ENCODE measurements around the gene GRB10.
"Not testable (repeated sequence)": the region's sequence is repeated elsewhere in the genome, so short reads cannot be mapped to it uniquely, and the experiment has no call there.

The GRB10 gene

DNA sequence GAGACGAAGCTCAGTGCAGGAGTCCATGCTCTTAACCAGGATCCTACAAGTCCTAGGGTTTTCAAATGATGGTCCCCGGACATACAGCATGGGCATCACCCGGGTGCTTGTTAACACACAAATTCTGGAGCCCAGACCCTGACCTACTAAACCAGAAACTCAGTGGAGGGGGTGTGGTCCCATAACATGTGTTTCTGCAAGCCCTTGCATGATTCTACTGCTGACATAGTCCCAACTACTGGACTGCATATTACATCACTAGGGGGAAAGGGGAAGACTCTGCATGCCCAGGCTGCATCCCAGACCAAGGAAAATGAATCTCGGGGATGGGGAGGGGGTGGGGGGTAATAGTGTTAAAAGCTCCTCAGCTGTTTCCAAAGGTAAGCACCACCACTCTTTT lies 40.3 kb downstream of the GRB10 start:
- no peak for DNase-seq

DNA sequence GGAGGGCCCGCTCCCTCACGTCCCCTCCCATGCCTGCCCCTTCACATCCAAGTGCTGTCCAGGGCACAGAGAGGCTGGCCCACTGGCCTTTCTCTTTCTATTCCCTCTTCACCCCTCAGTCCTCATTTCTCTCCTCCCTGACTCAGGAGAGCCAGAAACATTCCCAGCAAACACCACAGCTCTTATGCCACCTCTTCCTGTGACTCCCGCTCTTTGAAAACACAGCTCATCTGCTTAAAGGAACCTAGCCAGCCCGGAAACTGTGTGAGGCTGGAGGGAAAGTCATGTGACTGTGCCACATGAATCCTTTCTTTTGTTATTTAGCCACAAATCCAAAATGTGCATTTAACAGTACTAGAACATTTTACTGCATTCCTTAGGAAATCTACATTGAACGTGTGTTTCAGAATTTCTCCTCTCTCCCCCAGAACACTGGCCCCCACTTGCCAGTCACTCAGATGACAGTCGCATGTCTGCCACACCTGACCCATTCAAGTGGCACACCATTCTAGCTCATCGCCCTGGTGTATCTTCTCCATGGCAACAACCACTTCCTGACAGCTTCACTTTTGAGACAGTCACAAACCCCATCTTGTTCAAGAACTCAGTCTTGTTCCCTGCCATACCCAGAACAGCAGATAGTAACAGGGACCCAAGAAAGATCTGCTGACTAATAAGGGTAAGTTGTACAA lies 42.8 kb downstream of the GRB10 start:
- no peak for DNase-seq

DNA sequence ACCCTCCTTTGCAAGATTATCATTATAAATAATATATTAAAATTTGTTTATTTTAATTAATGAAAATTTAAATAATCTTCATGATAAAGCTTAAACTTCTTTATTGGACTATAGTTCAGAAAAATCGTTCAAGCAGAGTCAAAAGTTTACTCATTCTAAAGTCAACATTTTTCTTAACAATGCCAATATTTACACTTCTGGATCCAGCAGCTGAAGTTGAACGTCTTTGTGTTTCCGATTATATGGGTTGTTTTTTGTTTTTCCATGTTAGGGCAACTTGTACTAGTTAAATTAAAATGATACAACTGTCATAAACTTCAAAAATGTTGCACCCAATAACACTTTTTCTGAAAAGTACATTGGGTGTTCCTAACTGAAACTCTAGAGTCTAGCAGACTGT lies 43.8 kb downstream of the GRB10 start:
- no peak for DNase-seq

DNA sequence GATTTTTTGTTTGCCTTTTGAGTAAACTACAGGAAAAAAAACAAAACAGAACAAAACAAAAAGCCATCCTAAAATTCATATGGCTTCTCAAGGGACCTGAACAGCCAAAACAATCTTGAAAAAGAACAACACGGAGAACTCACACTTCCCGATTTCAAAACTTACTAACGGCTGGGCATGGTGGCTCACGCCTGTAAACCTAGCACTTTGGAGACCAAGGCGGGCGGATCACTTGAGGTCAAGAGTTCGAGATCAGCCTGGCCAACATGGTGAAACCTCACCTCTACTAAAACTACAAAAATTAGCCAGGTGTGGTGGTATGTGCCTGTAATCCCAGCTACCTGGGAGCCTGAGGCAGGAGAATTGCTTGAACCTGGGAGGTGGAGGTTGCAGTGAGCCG lies 46.9 kb downstream of the GRB10 start:
- DNase-seq, result not testable (repeated sequence)

DNA sequence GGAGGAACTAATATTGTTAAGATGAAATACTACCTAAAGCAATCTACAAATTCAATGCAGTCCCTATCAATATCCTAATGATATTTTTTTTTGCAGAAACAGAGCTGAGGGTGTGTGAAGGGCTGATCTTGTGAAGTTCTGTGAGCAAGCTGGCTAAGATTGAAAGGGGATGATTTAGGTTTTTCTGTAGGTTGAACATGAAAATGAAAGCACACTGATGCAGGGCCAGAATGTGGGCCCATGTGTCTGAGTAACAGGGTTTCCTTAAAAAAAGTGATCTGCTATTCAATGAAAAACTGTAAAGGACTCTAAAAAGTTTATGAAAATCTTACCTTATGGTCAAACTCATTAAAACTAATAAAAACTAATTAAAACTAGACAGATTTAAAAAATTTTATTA lies 47.4 kb downstream of the GRB10 start:
- DNase-seq, result no peak

DNA sequence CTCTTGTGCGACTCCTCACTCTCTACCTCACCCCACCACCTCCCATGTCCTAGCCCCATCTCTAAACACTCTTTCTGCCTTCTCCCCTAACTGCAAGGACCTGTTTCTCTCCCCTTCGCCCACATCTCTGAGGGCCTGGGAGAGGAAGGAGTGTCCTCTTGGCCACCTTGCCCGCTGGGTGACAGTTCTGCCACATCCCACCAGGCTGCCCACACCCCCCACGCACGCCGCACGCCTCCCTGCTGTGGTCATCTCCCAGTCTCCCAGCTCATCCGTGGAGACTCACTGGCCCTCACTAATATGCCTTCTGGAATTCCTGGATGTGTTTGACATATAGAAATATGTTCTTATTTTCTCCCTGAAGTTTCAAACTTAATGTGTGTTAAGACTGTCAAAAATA lies 48.5 kb downstream of the GRB10 start:
- DNase-seq, result no peak

DNA sequence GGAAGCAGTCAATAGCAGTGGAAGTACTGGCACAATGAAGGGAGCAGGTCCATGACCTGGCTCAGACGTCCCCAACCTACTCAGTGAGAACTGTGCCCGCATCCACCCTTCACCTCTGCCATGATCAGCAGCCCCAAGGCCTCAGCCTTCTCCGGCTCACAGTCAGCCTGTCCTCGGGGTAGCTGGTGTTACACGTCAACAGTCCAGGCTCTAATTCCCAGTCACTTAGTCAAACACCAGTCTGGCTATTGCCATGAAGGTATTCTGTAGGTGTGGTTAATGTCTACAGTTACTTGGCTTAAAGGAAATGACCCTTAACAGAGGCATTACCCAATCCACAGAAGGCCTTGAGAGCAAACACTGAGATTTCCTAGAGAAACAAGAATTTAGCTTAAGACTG lies 49.1 kb downstream of the GRB10 start:
- no peak for DNase-seq

DNA sequence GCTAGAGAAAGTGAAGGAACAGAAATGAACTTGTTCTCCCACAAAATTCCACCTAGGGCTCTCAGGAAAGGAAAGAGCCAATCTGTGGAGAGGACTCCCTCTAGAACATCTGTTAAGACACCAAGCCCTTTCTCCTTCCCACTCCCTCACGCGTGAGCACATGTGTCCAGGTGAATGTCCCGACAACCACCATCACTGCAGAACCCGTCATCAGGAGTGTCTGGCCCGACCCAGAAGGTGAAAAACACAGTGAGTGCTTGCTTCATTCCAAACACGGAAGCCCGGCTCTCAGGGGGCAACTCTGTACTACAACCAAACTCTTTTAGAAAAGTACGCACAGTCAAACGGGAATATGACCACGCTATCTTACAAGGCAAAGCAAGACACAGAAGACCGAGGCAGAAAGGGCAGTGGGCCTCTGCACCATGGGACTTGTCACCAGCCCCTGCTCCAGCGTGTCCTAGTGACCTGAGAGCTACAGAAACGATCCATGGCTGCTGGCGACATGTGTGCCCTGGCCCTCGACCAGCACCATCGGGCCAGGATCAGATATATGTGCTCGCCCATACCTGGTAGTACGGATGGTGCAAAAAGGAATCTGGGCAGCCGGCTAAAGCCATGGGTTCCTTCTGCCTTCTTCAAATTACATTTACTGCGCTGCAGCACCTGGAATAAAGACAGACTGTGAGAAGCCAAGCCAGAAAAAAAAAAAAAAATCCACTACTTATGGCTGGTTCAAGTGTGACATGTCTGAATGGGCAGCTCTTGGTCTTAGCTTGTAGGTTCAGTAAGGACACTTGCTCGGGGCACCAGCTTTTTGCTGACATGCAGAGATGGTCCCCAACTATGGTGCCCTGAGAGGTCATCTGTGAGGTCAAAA lies 50.8 kb downstream of the GRB10 start:
- DNase-seq, result no peak

DNA sequence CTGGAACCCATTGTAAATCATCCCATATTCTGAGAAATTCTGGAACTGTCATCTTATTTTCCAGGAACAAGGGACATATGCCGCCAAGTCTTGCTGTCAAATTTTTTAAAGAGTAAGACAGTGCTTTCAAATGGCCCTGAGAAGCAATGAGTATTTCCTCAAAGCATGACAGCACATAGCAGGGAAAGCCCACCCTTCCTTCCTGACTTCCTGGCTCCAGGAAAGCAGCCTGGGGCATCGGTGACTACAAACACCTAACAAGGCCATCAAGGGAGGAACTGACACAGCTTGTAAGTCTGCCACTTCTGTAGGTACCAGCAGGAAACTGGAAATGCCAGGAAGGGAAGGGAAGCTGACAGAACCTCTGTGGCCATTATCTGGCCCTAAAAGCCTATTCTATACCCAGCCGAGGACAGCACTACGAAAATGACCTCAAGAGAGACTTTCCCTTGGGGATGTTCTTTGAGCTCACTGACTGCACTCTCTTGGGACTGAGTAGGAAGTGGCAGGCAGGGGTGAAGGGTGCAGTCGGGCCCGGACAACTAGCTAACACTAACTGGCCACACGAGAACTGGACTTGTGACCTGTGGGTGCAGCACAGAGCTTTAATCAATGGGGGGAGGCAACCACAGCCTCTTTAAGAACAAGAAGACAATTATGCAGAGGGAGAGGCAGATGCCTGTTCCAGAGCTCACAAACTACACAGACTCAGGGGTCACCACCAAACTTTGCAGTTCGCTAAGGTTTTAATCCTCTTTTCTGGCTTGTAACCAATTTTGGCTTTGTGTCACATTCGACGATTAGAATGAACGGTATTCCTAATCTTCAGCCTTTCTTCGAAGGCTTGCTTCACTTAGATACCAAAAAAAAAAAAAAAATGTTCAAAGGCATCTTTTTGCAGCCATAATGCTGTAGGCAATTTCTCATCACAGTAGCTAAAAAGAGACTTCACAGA lies 52.0 kb downstream of the GRB10 start:
- DNase-seq, result no peak

DNA sequence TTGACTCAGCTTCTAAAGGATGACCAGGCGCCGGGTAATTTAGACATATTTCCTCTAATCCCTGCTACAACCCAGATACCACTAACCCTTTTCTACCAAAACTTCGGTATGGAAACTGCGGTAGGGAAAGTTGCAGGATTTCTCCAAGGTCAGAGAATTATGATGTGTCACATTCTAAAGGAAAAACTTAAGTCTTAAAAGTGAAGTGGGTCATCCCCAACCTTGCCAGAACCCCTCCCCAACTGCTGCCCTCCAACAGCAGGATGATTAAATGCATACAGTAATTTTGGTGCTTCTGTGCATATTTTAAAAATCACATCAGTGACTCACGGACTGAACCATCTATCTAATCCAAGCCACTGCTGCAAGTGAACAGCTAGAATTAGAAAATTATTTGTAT lies 52.7 kb downstream of the GRB10 start:
- no peak for DNase-seq

DNA sequence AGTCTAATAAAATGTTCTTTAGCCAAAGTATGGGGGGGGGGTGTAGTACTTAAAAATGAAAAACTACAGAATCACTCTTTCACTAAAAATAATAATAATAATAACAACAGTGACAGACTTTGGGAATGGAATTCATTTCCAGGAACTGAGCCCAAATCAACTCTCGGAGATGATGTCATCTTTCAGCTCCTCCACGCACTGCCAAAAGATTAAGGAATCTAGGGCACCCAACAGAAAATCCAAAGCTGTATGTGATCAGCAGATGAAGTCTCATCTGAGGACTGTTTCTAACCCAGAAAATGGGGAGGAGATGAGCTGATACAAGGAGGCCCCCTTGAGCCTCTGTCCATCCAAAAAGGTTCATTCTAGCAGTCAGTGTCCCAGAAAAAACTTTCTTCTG lies 54.5 kb downstream of the GRB10 start:
- no peak for DNase-seq

DNA sequence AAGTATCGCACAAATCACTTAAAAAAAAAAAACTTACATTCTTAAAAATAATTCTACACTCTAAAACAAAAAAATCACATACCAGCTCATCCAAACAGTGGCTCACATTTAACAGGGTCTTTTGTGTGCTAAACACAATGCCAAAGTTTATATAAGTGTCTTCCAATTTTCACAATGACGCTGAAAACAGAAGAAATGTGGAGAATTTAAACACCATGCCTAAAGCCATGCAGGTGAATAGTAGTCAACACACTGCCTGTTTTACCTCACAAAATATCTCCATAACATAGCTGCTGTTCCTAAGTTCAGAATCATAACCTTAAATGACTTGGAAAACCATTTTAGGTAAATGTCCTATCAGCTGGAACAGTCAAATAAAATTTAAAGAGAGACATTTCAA lies 55.0 kb downstream of the GRB10 start:
- DNase-seq, result no peak

DNA sequence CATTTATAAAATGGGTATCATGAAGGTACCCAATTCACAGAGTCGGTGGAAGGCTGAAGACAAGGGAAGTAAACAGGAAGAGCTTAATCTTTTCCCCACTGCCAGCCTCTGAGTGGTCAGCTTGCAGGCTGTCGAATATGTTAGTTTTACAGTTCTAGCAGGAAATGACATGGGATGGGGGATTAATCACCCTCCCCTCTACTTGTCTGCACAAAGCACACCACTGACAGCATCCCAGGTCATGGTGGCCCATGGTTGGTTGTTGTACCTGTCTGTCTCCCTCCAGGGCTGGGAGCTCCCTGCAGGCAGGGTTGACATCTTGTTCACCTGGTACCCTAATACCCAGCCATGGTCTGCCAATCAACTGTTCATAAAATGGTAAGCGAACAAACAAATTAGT lies 55.6 kb downstream of the GRB10 start:
- no peak for DNase-seq

DNA sequence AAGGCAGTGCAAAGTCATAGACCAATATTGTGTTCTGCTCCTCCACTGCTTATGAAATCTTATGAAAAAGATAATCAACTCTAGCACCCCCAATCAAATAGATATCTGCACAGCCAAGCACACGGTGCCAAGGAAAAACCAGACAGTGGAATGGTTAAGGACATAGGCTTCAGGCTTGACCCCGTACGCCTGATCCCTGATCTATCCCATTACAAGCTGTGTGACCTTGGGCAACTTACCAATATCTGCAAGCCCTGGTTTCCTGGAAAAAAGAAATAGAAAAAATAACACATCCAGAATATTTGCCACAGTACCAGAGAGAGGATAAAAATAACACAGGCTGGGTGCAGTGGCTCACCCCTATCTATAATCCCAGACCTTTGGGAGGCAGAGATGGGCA lies 56.9 kb downstream of the GRB10 start:
- no peak for DNase-seq

DNA sequence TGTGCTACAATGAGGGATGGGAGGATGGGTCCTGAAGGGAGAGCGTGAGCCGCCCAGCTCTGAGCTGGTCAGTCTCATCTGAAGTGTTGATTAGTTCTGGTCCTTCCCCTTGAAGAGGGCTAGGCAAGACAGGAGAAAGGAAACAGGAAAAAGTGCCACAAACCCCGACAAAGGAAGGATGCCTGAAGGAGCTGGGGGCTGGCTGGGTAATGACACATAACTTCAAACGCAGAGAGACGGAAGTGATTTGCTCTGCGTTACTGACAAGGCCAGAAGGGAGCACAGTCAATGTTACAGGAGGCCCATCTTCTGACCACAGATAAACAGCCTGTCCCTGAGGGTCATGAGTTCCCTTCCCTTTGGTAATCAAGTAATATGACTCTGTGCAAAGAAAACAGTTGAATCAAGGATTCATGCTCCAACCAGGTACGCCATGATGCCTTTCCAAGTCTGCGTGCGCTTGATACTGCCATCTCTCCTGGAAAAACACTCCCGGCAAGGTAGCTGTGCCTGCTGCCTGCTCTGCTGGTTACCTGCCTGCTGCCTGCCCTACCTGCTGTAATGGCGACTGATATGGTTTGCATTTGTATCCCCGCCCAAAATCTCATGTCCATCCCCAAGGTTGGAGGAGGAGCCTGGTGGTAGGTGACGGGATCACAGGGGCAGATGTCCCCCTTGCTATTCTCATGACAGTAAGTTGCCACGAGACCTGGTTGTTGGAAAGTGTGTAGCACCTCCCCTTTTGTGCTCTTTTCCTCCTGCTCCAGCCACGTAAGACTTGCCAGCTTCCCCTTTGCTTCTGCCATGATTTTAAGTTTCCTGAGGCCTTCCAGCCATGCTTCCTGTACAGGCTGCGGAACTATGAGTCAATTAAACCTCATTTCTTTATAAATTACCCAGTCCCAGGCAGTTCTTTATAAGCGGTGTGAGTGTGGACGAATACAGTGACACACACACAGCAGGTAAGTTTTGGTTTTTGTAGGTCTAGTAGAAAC lies 57.9 kb downstream of the GRB10 start:
- no peak for DNase-seq

DNA sequence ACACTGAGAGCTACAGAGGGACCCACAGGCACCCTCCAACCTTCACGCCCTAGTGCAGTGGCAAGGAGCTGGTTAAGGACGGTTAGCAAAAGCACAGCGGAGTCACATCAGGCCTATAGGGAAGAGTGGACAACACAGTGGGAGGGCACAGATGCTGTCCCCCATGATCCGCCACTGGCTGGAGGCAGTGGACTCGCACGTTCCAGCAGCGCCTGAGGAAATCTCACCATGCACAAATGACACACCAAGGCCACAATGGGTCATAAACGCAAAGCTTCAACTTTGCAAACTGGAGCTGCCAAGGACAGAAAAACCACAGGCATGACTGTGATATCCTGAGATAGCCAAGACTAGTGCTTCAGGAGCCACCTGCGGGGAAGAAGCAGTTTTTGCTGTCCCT lies 58.8 kb downstream of the GRB10 start:
- no peak for DNase-seq

DNA sequence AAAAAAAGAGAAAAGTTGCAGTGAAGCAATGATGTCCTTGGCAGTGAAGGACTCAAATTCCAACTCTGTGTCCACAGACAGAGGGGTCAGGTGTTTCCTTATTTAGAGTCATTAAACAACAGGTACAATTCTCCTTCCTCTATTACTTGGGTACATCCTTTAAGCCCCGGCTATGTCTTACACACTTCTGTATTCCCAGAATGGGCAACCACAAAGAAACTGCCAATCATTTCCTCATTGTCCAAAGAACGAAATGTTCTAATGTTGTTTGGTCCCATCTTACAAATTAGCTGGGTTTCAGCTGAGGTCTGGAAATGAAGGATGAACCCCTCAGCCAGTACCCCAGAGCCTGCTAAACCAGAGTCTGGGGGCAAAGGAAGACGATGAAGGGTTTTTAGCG lies 59.5 kb downstream of the GRB10 start:
- no peak for DNase-seq

DNA sequence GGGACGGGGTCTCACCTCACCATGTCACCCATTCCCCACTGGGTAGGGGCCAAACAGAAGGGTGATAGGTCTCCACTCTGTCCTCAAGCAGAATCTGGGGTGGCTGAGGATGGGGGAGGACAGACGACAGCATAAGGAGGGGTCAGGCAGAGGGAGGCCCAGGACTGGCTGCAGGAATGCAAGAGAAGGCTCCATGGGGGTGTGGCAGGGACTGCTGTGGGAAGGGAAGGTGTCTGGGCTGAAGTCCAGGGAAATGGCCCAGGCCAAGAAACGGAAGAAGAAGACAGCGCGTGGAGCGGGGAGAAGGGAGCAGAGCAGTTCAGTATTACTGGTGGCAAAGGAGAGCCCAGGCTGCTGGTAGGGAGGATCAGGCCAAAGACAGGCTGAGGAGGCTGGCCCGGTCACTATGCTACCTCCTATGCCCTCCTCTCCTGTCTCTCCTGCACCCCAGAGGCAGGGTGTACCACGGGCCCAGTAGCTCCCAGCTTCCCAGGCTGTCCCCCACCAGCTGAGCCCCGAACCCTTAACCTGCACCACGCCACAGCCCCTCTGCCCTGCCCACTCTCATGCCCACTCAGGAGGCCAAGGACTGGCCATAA lies 60.9 kb downstream of the GRB10 start:
- DNase-seq, result no peak

DNA sequence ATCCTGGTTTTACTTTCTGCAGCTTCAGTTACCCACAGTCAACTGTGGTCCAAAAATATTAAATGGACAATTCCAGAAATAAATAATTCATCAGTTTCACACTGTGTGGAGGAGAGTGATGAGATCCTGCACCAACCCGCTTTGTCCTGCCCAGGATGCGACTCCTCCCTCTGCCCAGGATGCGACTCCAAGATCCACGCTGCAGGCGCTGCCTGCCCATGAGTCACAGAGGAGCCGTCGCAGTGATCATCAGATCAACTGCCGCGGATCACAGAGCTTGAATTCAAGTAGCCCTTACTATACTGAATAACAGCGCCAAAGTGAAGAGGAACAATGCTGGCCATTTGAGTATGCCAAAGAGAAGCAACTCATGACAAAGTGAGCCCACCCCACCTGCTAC lies 61.5 kb downstream of the GRB10 start:
- DNase-seq, result no peak

DNA sequence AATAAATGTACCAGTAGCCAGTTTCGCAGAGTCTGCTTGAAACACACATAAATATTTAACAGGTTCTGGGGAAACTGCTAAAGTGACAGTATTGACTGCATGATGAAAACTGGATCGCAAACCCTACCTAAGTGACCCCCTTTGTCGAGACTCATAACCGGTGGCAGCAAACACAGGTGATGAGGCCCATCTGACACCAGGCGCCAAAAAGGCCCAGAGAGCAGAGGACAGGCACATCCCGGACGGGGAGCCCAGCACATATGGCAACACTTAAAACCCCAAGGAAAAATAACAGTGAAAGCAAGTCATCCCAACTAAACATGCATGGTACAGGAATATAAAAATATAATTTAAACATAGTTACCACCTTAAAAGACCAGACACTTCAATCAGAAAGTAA lies 62.4 kb downstream of the GRB10 start:
- DNase-seq, result no peak

DNA sequence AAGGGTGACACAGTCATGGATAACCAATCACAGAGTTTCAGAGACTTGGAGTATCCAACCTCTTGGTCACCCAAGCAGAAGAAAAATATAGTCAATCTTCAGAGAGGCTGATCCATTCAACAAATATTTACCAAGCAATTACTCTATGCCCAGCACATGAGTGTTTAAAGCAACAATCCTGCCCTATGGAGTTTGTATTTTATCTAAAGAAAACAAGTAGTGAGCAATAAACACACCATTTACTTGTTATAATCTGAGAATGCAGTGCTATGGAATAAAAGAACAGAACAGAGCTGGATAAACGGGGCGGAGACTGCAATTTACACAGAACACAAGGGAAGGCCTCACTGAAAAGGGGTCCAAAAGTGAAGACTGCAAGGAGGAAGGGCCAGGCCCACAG lies 63.8 kb downstream of the GRB10 start:
- no peak for DNase-seq

DNA sequence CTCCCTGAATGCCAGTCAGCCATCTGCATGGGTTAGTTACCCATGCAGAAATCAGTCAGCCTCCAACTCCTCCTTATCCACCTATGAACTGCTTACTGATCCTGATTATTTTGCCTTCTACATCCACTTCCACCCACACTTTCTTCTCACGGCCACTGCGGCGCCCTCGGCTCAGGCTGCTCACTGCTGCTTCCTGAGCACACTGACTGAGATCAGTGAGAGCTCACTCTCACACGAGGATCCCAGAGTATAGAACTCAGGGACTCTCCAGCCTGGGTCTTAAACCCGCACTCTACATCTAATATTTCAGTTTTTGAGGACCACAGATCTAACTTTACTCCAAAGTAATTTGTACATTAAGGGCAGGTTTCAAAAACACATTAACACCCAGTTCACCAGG lies 64.4 kb downstream of the GRB10 start:
- no peak for DNase-seq
